SK-N-SH treated with all-trans-retinoic acid at 6 μM for 48 hours (cell line): Measurements from ENCODE around the gene EXD3.

Source experiments
- BACH2 ChIP-seq: fragments of 250-450 bp; sonication (Bioruptor Pico); IDR thresholded peaks from 2 replicates; pipeline ENCODE4 v1.9.0; 2021; ENCODE audit warnings: mild to moderate bottlenecking, borderline replicate concordance
- PATZ1 ChIP-seq: fragments of 250-450 bp; sonication (Bioruptor Pico); IDR thresholded peaks from 2 replicates; pipeline ENCODE4 v1.8.0; 2020; ENCODE audit warnings: mild to moderate bottlenecking, moderate library complexity, borderline replicate concordance
- RARB ChIP-seq: fragments of 250-450 bp; sonication (Bioruptor Pico); IDR thresholded peaks from 2 replicates; pipeline ENCODE4 v1.8.0; 2021; ENCODE audit warnings: mild to moderate bottlenecking, moderate library complexity
- ZFP30 ChIP-seq: fragments of 450-650 bp; formaldehyde crosslinking; IDR thresholded peaks from 2 replicates; pipeline ENCODE4 v1.5.0; 2022; ENCODE audit warnings: mild to moderate bottlenecking, moderate library complexity

GRCh38 chr9:137449081-137449844, 26.3 kb upstream of the EXD3 start:
- TF ChIP-seq PATZ1 (CRISPR knock-in tag): no peak
- TF ChIP-seq ZFP30: no peak
- no peak for TF ChIP-seq BACH2 (CRISPR knock-in tag)
- TF ChIP-seq RARB (CRISPR knock-in tag): no peak
